Suprapubic skin (tissue), 3 donors: Measurements from ENCODE around the gene TPD52L2.

Experiments
- CTCF ChIP-seq, 2 donors: fragments of 200-600 bp in 1 of 2; fragments of 450-650 bp in 1 of 2; sonication (generic) in 1 of 2; IDR thresholded peaks; one replicate each; pipeline ENCODE4 v1.5.1; 2016 to 2019; ENCODE audit warnings: antibody characterized with exemption in 2 of 2, mild to moderate bottlenecking in 1 of 2, moderate library complexity in 1 of 2
- POLR2A ChIP-seq, 2 donors: fragments of 450-650 bp; IDR thresholded peaks; one replicate each; pipeline ENCODE4 v1.6.1; 2017; ENCODE audit warnings: antibody characterized with exemption in 2 of 2, mild to moderate bottlenecking in 2 of 2, moderate library complexity in 2 of 2

DNA sequence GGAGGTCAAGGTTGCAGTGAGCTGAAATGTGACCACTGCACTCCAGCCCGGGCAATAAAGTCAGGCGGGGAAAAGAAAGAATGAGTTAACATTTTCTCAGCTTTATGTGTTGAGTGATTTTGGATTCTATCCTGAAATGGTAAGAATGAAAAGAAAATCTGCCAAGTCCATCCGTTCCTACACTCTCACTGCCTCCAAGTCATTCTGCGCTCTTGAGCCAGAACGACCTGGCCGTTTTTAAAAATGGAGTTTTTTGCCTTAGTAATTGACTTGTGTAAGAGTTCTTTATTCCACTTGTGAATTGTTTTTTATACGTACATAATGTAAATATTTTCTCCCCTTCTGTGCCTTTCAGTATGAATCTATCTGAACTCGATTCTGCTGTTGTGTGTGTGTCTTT is 58.6 kb downstream of the TPD52L2 start:
- no peak for TF ChIP-seq POLR2A (IDR thresholded peaks at IDR 0.05)
- no peak for TF ChIP-seq CTCF (IDR thresholded peaks at IDR 0.05)
